GM21423 (cell line): ENCODE data around the gene COPS4.

Experiments
- ATAC-seq: cut with Tn5 transposase; IDR thresholded peaks from one replicate; pipeline ENCODE4 v1.9.1; 2021; ENCODE audit warnings: mild to moderate bottlenecking, moderate library complexity; ENCODE audit not compliant: unreplicated experiment

Gene COPS4

GRCh38 chr4:83115656-83116285 is 80.8 kb downstream of the COPS4 start:
- no peak for ATAC-seq

- ATAC-seq = no peak
Measured at GRCh38 chr4:83118869-83119268, 83.9 kb downstream of the COPS4 start.

- no peak for ATAC-seq
Measured at GRCh38 chr4:83121246-83121645, 86.3 kb downstream of the COPS4 start.

GRCh38 chr4:83124111-83124780 is 89.3 kb downstream of the COPS4 start:
- peak; percentile 77 for ATAC-seq
